Calu3 (cell line): ENCODE results near the gene DOCK9. TPM values are rescaled to one million over a fixed set of nuclear protein-coding genes. Genes with fewer than 3 reads are reported as not detected.

Source experiments
- BruUV-seq: library from RNA; stranded (reverse); fragments of 400-500 nt; replicated peaks from 2 replicates; lab custom pipeline; 2021; lab: Mats Ljungman, UMichigan
- CTCF ChIA-PET: fragments of 300-600 bp; sonication (Branson Sonifier 250); formaldehyde crosslinking; loops from one replicate; lab custom pipeline; 2022; ENCODE audit warnings: antibody characterized with exemption; lab: Charles Lee
- DNase-seq: peaks from one replicate; pipeline ENCODE4 v3.0.0; 2022
- H3K27ac Mint-ChIP-seq: one replicate; pipeline ENCODE4 v1.8.0; 2022; ENCODE audit warnings: mixed read lengths; ENCODE audit not compliant: unreplicated experiment
- H3K27me3 Mint-ChIP-seq: one replicate; pipeline ENCODE4 v1.8.0; 2022; ENCODE audit warnings: mixed read lengths; ENCODE audit not compliant: unreplicated experiment
- H3K36me3 Mint-ChIP-seq: one replicate; pipeline ENCODE4 v1.8.0; 2022; ENCODE audit warnings: mild to moderate bottlenecking, moderate library complexity, mixed read lengths; ENCODE audit not compliant: insufficient read depth, unreplicated experiment
- H3K4me1 Mint-ChIP-seq: one replicate; pipeline ENCODE4 v1.8.0; 2022; ENCODE audit warnings: mild to moderate bottlenecking, low read depth, mixed read lengths; ENCODE audit not compliant: unreplicated experiment
- H3K4me3 Mint-ChIP-seq: one replicate; pipeline ENCODE4 v1.8.0; 2022; ENCODE audit warnings: mild to moderate bottlenecking, low read depth, moderate library complexity, mixed read lengths; ENCODE audit not compliant: unreplicated experiment
- H3K9me3 Mint-ChIP-seq: one replicate; pipeline ENCODE4 v1.8.0; 2022; ENCODE audit warnings: low read depth, mixed read lengths; ENCODE audit not compliant: unreplicated experiment
- CTCF ChIP-seq: fragments of 200-600 bp; IDR thresholded peaks from one replicate; pipeline ENCODE4 v1.8.0; 2022; ENCODE audit warnings: antibody characterized with exemption; ENCODE audit not compliant: unreplicated experiment
- intact Hi-C: fragments of 100-400 bp; cut with micrococcal nuclease; formaldehyde crosslinking; loops from one replicate; pipeline ENCODE4 v1.10.0; 2022; ENCODE audit not compliant: unreplicated experiment
- total RNA-seq: library from RNA; stranded (reverse); gene quantifications from 2 replicates; pipeline ENCODE4 v1.2.3, GENCODE V29; 2022

The DOCK9 gene
- total RNA-seq, 1 experiment from 2014 or later: 26.2 TPM

GRCh38 chr13:98844021-98844420 lies 133.8 kb downstream of the DOCK9 start:
- intact Hi-C loops: loop anchor here (5.0 to 10.0 kb wide), 2 partner anchors 188 to 999 kb away; no protein-coding TSS in a partner anchor
- H3K36me3 Mint-ChIP-seq: no peaks in the 10 kb centered on the region
- H3K4me3 Mint-ChIP-seq: no peak overlapping the region
- H3K27ac Mint-ChIP-seq: no peak overlapping the region
- no TSS peak for BruUV-seq
- TF ChIP-seq CTCF: no peak
- CTCF ChIA-PET: no interaction called here
- no peaks in the 10 kb centered on the region for H3K4me1 Mint-ChIP-seq
- H3K27me3 Mint-ChIP-seq: no peaks in the 10 kb centered on the region
- no peak for DNase-seq
- H3K9me3 Mint-ChIP-seq: no peaks in the 10 kb centered on the region

- Mint-ChIP-seq H3K27me3 (no peaks in the 10 kb centered on the region), H3K27ac (no peak overlapping the region), H3K4me3 (no peak overlapping the region), H3K9me3 (no peaks in the 10 kb centered on the region), H3K4me1 (no peaks in the 10 kb centered on the region), H3K36me3 (no peaks in the 10 kb centered on the region)
- no peak for DNase-seq
- intact Hi-C loops: loop anchor here (5.0 to 10.0 kb wide), 2 partner anchors 189 to 999 kb away; no protein-coding TSS in a partner anchor
- CTCF ChIA-PET: interaction anchor here (1.0 kb wide), 1 partner anchor 170 kb away, joined by 3 read pairs; no protein-coding TSS in a partner anchor
- TF ChIP-seq CTCF: no peak
- BruUV-seq: no TSS peak
Observed at GRCh38 chr13:98843482-98843877, 134.4 kb downstream of the DOCK9 start.

GRCh38 chr13:98842858-98843481 lies 134.9 kb downstream of the DOCK9 start:
- no TSS peak for BruUV-seq
- Mint-ChIP-seq H3K27me3 (no peaks in the 10 kb centered on the region), H3K36me3 (no peaks in the 10 kb centered on the region), H3K27ac (no peak overlapping the region), H3K4me3 (no peak overlapping the region), H3K9me3 (no peaks in the 10 kb centered on the region), H3K4me1 (no peaks in the 10 kb centered on the region)
- TF ChIP-seq CTCF: peak; percentile 26
- CTCF ChIA-PET: interaction anchor here (1.0 kb wide), 1 partner anchor 170 kb away, joined by 3 read pairs; no protein-coding TSS in a partner anchor
- intact Hi-C loops: loop anchor here (5.0 to 10.0 kb wide), 2 partner anchors 189 to 998 kb away; no protein-coding TSS in a partner anchor
- DNase-seq: peak; percentile 54

GRCh38 chr13:98842070-98842469 lies 135.8 kb downstream of the DOCK9 start:
- CTCF ChIA-PET: no interaction called here
- no peak for DNase-seq
- no peak for TF ChIP-seq CTCF

More at GRCh38 chr13:98842070-98842469, 135.8 kb downstream of the DOCK9 start:
- no peaks in the 10 kb centered on the region for H3K27me3 Mint-ChIP-seq
- H3K9me3 Mint-ChIP-seq: no peaks in the 10 kb centered on the region
- intact Hi-C loops: loop anchor here (5.0 to 10.0 kb wide), 2 partner anchors 190 to 997 kb away; no protein-coding TSS in a partner anchor
- H3K4me1 Mint-ChIP-seq: no peaks in the 10 kb centered on the region
- H3K36me3 Mint-ChIP-seq: no peaks in the 10 kb centered on the region
- no TSS peak for BruUV-seq
- no peak overlapping the region for H3K27ac Mint-ChIP-seq
- H3K4me3 Mint-ChIP-seq: no peak overlapping the region
